Measurements from ENCODE around the gene NXNL2. TPM values are rescaled to one million over a fixed set of nuclear protein-coding genes. Genes with fewer than 3 reads are reported as not detected.

Gene NXNL2
- total and polyA plus RNA-seq, 4 donors: 0.09 to 0.14 TPM; not detected in 2

DNA sequence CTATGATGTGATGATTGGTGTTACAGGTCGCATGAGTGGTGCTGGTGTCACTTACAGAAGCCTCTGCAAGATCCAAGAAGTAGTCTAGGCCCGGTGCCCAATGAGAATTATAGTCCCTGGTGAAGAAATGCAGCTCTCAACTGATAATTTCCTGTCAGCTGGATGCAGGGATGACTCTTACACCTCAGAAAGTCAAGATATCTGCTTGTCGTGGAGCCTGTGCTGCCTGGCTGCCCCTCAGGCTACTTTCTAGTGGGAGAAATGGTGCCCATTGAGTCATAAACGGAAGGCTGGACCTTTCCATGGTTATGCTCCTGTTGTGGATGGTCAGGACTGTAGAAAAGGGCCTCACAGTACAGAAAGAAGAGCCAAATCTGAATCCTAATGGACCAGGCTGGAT, 46.8 kb upstream of the NXNL2 start:
- no peaks in the 10 kb centered on the region for H3K9me3 ChIP-seq (ENCODE audit: control insufficient read depth in 4 of 4, low read length in 3 of 4)
- H3K27me3 ChIP-seq (ENCODE audit: control insufficient read depth in 4 of 4, insufficient read depth in 4 of 4, low read length in 3 of 4): no peaks in the 10 kb centered on the region
- no peak for DNase-seq (ENCODE audit: low spot score)
- no peak overlapping the region for H3K27ac ChIP-seq (ENCODE audit: low read depth in 1 of 2, low read length in 2 of 2)
- no peak overlapping the region for H3K9ac ChIP-seq (ENCODE audit: low read depth in 1 of 2, low read length in 2 of 2)
- H3K36me3 ChIP-seq (ENCODE audit: control insufficient read depth in 4 of 4, insufficient read depth in 3 of 4, low read depth in 1 of 4, low read length in 3 of 4): peaks cover 0 to 2% (median 0%) of the 10 kb centered on the region in 4 donors
- no peaks in the 10 kb centered on the region for H3K4me1 ChIP-seq (ENCODE audit: control insufficient read depth in 4 of 4, insufficient read depth in 4 of 4, low read length in 3 of 4)
- TF ChIP-seq HNF4G (IDR thresholded peaks at IDR 0.05) (no peak), GABPA (IDR thresholded peaks at IDR 0.05 in 1 of 2, conservative IDR thresholded peaks at IDR 0.05 in 1 of 2) (no peak), FOXA2 (IDR thresholded peaks at IDR 0.05) (no peak), EGR1 (IDR thresholded peaks at IDR 0.05; ENCODE audit: low read depth in 2 of 2) (no peak), RAD21 (IDR thresholded peaks at IDR 0.05) (no peak), HNF4A (conservative IDR thresholded peaks at IDR 0.05) (no peak), YY1 (IDR thresholded peaks at IDR 0.05) (no peak), JUND (IDR thresholded peaks at IDR 0.05) (no peak), FOXA1 (IDR thresholded peaks at IDR 0.05) (no peak), SP1 (IDR thresholded peaks at IDR 0.05) (no peak), TAF1 (conservative IDR thresholded peaks at IDR 0.05) (no peak), NR2F2 (IDR thresholded peaks at IDR 0.05) (no peak), RXRA (IDR thresholded peaks at IDR 0.05) (no peak)
- TF ChIP-seq, protein P1, sequence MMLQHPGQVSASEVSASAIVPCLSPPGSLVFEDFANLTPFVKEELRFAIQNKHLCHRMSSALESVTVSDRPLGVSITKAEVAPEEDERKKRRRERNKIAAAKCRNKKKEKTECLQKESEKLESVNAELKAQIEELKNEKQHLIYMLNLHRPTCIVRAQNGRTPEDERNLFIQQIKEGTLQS (IDR thresholded peaks at IDR 0.05): no peak
- TF ChIP-seq, protein P2, sequence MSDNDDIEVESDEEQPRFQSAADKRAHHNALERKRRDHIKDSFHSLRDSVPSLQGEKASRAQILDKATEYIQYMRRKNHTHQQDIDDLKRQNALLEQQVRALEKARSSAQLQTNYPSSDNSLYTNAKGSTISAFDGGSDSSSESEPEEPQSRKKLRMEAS (IDR thresholded peaks at IDR 0.05): no peak
- TF ChIP-seq, protein P3, sequence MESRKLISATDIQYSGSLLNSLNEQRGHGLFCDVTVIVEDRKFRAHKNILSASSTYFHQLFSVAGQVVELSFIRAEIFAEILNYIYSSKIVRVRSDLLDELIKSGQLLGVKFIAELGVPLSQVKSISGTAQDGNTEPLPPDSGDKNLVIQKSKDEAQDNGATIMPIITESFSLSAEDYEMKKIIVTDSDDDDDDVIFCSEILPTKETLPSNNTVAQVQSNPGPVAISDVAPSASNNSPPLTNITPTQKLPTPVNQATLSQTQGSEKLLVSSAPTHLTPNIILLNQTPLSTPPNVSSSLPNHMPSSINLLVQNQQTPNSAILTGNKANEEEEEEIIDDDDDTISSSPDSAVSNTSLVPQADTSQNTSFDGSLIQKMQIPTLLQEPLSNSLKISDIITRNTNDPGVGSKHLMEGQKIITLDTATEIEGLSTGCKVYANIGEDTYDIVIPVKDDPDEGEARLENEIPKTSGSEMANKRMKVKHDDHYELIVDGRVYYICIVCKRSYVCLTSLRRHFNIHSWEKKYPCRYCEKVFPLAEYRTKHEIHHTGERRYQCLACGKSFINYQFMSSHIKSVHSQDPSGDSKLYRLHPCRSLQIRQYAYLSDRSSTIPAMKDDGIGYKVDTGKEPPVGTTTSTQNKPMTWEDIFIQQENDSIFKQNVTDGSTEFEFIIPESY (IDR thresholded peaks at IDR 0.05): no peak
- TF ChIP-seq, protein P4, sequence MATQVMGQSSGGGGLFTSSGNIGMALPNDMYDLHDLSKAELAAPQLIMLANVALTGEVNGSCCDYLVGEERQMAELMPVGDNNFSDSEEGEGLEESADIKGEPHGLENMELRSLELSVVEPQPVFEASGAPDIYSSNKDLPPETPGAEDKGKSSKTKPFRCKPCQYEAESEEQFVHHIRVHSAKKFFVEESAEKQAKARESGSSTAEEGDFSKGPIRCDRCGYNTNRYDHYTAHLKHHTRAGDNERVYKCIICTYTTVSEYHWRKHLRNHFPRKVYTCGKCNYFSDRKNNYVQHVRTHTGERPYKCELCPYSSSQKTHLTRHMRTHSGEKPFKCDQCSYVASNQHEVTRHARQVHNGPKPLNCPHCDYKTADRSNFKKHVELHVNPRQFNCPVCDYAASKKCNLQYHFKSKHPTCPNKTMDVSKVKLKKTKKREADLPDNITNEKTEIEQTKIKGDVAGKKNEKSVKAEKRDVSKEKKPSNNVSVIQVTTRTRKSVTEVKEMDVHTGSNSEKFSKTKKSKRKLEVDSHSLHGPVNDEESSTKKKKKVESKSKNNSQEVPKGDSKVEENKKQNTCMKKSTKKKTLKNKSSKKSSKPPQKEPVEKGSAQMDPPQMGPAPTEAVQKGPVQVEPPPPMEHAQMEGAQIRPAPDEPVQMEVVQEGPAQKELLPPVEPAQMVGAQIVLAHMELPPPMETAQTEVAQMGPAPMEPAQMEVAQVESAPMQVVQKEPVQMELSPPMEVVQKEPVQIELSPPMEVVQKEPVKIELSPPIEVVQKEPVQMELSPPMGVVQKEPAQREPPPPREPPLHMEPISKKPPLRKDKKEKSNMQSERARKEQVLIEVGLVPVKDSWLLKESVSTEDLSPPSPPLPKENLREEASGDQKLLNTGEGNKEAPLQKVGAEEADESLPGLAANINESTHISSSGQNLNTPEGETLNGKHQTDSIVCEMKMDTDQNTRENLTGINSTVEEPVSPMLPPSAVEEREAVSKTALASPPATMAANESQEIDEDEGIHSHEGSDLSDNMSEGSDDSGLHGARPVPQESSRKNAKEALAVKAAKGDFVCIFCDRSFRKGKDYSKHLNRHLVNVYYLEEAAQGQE (IDR thresholded peaks at IDR 0.05): no peak
- TF ChIP-seq, protein P5, sequence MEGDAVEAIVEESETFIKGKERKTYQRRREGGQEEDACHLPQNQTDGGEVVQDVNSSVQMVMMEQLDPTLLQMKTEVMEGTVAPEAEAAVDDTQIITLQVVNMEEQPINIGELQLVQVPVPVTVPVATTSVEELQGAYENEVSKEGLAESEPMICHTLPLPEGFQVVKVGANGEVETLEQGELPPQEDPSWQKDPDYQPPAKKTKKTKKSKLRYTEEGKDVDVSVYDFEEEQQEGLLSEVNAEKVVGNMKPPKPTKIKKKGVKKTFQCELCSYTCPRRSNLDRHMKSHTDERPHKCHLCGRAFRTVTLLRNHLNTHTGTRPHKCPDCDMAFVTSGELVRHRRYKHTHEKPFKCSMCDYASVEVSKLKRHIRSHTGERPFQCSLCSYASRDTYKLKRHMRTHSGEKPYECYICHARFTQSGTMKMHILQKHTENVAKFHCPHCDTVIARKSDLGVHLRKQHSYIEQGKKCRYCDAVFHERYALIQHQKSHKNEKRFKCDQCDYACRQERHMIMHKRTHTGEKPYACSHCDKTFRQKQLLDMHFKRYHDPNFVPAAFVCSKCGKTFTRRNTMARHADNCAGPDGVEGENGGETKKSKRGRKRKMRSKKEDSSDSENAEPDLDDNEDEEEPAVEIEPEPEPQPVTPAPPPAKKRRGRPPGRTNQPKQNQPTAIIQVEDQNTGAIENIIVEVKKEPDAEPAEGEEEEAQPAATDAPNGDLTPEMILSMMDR (IDR thresholded peaks at IDR 0.05; ENCODE audit: low read depth, low read length, missing input control): no peak
- H3K4me3 ChIP-seq (ENCODE audit: low read depth in 1 of 3, low read length in 3 of 3): no peak overlapping the region
- WGBS: 96% methylated on average over 4 of the region's 4 CpGs

Measured in liver (tissue), 9 donors.